Activated T-helper 2 cell treated with anti-CD3 and anti-CD28 coated beads, Interferon-gamma antibody, Interleukin-2, Interleukin-4, amounts not matched to agents 10 μg/mL and 5 μg/mL and 100 μg/mL, durations not matched to agents 14 hours and 24 hours and 36 hours (primary cell): Measurements from ENCODE around the gene DGKZ. TPM values are rescaled to one million over a fixed set of nuclear protein-coding genes. Genes with fewer than 3 reads are reported as not detected.

Experiments
- DNase-seq: peaks from one replicate; pipeline ENCODE4 v3.0.0; 2021; ENCODE audit warnings: low spot score
- H3K27ac Mint-ChIP-seq: one replicate; pipeline ENCODE4 v1.8.0; 2021; ENCODE audit warnings: mixed read lengths
- H3K27me3 Mint-ChIP-seq: one replicate; pipeline ENCODE4 v1.8.0; 2021; ENCODE audit warnings: low read depth, mixed read lengths
- H3K36me3 Mint-ChIP-seq: one replicate; pipeline ENCODE4 v1.8.0; 2021; ENCODE audit warnings: low read depth, mixed read lengths
- H3K4me1 Mint-ChIP-seq: one replicate; pipeline ENCODE4 v1.8.0; 2021; ENCODE audit warnings: low read depth, mixed read lengths
- H3K4me3 Mint-ChIP-seq: one replicate; pipeline ENCODE4 v1.8.0; 2021; ENCODE audit warnings: low read depth, mild to moderate bottlenecking, moderate library complexity, mixed read lengths
- H3K9me3 Mint-ChIP-seq: one replicate; pipeline ENCODE4 v1.8.0; 2021; ENCODE audit warnings: mixed read lengths
- intact Hi-C: fragments of 100-400 bp; cut with micrococcal nuclease; formaldehyde crosslinking; loops from one replicate; pipeline ENCODE4 v1.15.1; 2023
- total RNA-seq: library from RNA; stranded (reverse); gene quantifications from 2 replicates; pipeline ENCODE4 v1.2.3, GENCODE V29; 2022

Gene DGKZ
- total RNA-seq, 1 donor from 2014 or later, result 86.1 TPM

DNA sequence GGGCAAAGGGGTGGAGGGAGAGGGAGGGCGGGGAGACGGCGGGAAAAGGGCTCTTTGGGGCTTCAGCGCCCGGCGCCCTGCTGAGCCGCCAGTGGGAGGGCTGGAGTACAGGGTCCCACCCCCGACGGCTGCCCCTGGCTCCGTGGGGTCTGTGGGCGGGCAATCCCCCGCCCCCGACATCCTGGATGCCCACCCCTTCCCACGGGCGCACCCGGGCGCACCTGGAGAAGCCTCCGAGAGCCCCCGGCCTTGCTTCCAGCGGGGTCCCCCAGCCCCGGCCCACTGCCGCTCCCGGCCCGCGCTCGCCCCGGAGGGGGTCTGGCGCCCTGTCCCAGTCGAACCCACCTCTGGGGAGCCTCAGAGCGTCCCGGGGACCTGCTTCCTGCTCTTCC is 43.9 kb downstream of the DGKZ start:
- no peaks in the 10 kb centered on the region for H3K9me3 Mint-ChIP-seq
- peaks cover 18% of the 10 kb centered on the region for H3K4me1 Mint-ChIP-seq
- no peaks in the 10 kb centered on the region for H3K36me3 Mint-ChIP-seq
- H3K27me3 Mint-ChIP-seq, result peaks cover 56% of the 10 kb centered on the region
- intact Hi-C loops, result no loop called here
- no peak for DNase-seq
- H3K27ac Mint-ChIP-seq, result no peak overlapping the region
- no peak overlapping the region for H3K4me3 Mint-ChIP-seq

DNA sequence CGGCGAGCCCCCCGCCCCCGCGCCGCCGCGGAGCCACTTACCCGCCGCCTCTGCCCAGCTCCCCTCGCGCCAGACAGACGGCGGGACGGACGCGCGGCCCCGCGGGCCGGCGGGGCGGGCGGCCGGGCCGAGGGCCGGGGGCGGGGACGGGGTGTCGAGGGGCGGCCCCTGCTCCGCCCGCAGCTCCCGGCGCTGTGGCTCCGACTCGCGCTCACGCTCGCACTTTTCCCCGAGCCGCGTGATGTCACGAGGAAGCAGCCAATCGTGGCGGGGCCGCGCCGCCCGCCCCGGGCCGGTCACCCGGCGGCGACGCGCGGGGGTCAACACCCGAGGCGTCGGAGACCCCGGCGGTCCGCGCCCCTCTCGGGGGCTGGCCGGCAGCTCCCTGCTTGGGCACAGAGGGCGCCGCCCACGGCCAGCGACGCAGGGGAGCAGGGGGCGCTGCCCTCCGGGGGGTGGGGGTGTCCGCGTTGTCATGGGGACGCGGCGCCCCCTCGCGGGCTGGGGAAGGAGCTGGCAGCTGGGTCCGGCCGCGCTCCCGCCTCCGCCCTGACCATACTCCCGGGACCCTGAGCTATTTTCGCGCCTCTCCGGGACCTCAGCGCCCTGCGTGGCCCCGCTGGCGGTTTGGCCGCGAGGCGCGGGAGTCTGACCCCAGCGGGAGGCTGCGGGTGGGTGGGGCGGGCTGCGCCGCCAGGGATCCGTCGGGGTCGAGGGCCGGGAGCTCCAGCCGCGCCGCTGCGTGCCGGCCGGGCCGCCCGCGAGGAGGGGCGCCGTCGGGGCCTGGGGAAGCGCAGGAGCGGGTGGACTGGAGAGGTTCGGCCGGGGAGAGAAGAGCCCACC is 44.5 kb downstream of the DGKZ start, which contains the start of gene CHRM4:
TSS of gene CHRM4 (minus strand) at position 199 of the 843 bp plus-strand sequence. CDS start 5,219 bp downstream, outside the sequence.
- Mint-ChIP-seq H3K4me1 (peaks cover 16% of the 10 kb centered on the region), H3K27ac (no peak within 1 kb of the TSS), H3K36me3 (no peaks in the 10 kb centered on the region), H3K27me3 (peaks cover 50% of the 10 kb centered on the region), H3K9me3 (no peaks in the 10 kb centered on the region), H3K4me3 (peak within 1 kb of the TSS; percentile 71)
- no peak for DNase-seq
- intact Hi-C loops, result no loop called here

DNA sequence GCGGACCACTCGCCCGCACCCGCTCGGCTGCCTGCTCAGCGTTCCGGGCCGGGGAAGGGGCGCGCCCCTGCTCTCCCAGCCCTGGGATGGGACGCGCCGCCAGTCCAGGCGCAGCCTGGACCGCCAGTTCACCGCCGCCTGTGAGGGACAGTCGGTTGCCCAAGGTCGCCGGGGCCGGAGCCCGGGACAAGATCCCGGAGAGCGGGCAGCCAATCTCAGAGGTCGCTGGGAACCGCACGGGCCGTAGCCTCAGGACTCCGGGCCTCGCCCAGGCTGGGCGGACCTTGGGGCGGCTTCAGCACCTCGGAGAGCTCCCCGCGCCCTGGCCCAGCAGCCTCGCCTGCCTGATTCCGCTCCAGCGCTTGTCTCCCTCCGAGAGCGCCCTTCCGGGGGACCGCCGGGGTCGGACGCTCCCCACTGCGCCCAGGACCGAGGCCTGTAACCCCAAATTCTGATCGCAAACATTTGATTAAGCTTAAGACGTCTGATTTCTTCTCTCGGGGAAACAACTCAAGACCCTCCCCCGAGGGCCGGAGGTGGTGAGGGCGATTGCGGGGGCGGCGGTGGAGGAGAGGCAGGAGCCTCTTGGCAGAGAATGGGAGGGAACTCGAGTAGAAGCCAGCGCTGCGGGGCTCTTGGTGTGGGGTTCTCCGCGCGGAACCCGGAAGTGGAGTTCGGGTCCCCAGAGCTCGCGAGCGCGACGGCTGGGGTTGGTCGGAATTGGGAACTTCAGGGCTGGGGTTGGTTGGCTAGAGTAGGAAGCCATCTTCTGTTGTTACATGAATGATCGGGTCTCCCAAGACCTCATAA is 45.4 kb downstream of the DGKZ start:
- peak overlapping the region; percentile 71 for H3K4me3 Mint-ChIP-seq
- H3K27me3 Mint-ChIP-seq, result peaks cover 43% of the 10 kb centered on the region
- peak; percentile 77 for DNase-seq
- intact Hi-C loops, result no loop called here
- no peaks in the 10 kb centered on the region for H3K9me3 Mint-ChIP-seq
- no peaks in the 10 kb centered on the region for H3K36me3 Mint-ChIP-seq
- H3K27ac Mint-ChIP-seq, result no peak overlapping the region
- H3K4me1 Mint-ChIP-seq, result peaks cover 15% of the 10 kb centered on the region

GRCh38 chr11:46393231-46393616 is 46.0 kb downstream of the DGKZ start:
- Mint-ChIP-seq H3K9me3 (no peaks in the 10 kb centered on the region), H3K4me3 (peak overlapping the region; percentile 71), H3K27me3 (peaks cover 39% of the 10 kb centered on the region), H3K4me1 (peaks cover 11% of the 10 kb centered on the region), H3K36me3 (no peaks in the 10 kb centered on the region), H3K27ac (no peak overlapping the region)
- intact Hi-C loops, result no loop called here
- no peak for DNase-seq

DNA sequence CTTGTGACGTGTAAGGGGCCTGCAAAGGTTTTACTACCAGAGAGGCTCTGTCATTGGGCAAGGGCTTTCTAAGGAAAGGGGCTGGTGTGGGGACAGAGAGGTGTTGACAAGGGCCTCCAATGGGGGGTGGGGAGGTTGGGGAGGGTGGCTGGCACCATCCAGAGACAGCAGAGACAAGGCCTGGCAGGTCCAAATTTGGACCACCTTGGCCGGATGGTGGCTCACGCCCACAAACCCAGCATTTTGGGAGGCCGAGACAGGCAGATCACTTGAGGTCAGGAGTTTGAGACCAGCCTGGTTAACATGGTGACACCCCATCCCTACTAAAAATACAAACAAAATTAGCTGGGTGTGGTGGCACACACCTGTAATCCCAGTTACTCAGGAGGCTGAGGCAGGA is 46.5 kb downstream of the DGKZ start:
- intact Hi-C loops, result no loop called here
- DNase-seq, result no peak
- peaks cover 9% of the 10 kb centered on the region for H3K4me1 Mint-ChIP-seq
- H3K36me3 Mint-ChIP-seq, result no peaks in the 10 kb centered on the region
- H3K4me3 Mint-ChIP-seq, result no peak overlapping the region
- no peaks in the 10 kb centered on the region for H3K9me3 Mint-ChIP-seq
- no peak overlapping the region for H3K27ac Mint-ChIP-seq
- peaks cover 34% of the 10 kb centered on the region for H3K27me3 Mint-ChIP-seq

GRCh38 chr11:46397526-46397925 is 50.3 kb downstream of the DGKZ start:
- Mint-ChIP-seq H3K36me3 (peaks cover 1% of the 10 kb centered on the region), H3K4me3 (no peak overlapping the region), H3K9me3 (no peaks in the 10 kb centered on the region), H3K27ac (no peak overlapping the region), H3K4me1 (peaks cover 7% of the 10 kb centered on the region), H3K27me3 (peaks cover 13% of the 10 kb centered on the region)
- intact Hi-C loops, result no loop called here
- no peak for DNase-seq

- Mint-ChIP-seq H3K36me3 (peaks cover 19% of the 10 kb centered on the region), H3K9me3 (no peaks in the 10 kb centered on the region)
Observed at GRCh38 chr11:46402957-46403902, 56.0 kb downstream of the DGKZ start.

GRCh38 chr11:46404476-46405017 is 57.3 kb downstream of the DGKZ start:
- intact Hi-C loops, result no loop called here
- H3K36me3 Mint-ChIP-seq, result peaks cover 22% of the 10 kb centered on the region
- H3K4me1 Mint-ChIP-seq, result no peaks in the 10 kb centered on the region
- H3K27me3 Mint-ChIP-seq, result no peaks in the 10 kb centered on the region
- H3K4me3 Mint-ChIP-seq, result no peak overlapping the region
- H3K9me3 Mint-ChIP-seq, result no peaks in the 10 kb centered on the region
- no peak overlapping the region for H3K27ac Mint-ChIP-seq
- no peak for DNase-seq

More at GRCh38 chr11:46402957-46403902, 56.0 kb downstream of the DGKZ start:
- intact Hi-C loops, result no loop called here
- no peak overlapping the region for H3K27ac Mint-ChIP-seq
- H3K27me3 Mint-ChIP-seq, result no peaks in the 10 kb centered on the region
- DNase-seq, result no peak
- H3K4me3 Mint-ChIP-seq, result no peak overlapping the region
- no peaks in the 10 kb centered on the region for H3K4me1 Mint-ChIP-seq

GRCh38 chr11:46407635-46408034 is 60.4 kb downstream of the DGKZ start:
- no peaks in the 10 kb centered on the region for H3K27me3 Mint-ChIP-seq
- no peak for DNase-seq
- H3K36me3 Mint-ChIP-seq, result peaks cover 27% of the 10 kb centered on the region
- H3K27ac Mint-ChIP-seq, result no peak overlapping the region
- H3K4me1 Mint-ChIP-seq, result no peaks in the 10 kb centered on the region
- H3K9me3 Mint-ChIP-seq, result no peaks in the 10 kb centered on the region
- intact Hi-C loops, result no loop called here
- no peak overlapping the region for H3K4me3 Mint-ChIP-seq

DNA sequence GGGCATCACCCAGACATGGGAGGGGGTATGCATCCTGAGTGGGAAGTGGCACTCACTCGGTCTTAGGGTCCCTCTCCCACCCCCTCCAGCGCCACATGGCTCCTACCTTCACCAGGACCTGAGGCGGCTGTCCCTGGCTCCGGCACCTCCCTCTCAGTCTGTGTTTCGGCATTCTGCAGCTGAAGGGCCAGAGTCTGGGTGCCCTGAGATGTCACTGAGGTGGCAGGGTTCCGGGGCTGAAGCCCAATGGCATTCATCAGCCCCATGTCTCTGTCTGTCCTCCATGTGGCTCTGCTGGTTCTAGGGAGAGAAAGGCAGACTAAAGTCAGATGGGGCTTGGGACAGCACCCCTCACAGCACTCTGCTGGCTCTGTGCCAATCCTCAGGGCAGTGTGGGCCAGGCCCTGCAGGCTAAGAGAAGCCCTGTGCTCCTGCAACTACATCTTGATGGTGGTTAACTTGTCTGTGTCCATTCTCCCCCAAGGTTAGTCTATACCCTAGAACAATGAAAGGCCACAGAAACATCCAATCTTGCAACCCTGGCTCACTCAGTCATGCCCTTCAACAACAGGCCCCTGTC is 61.2 kb downstream of the DGKZ start:
- no peaks in the 10 kb centered on the region for H3K4me1 Mint-ChIP-seq
- H3K9me3 Mint-ChIP-seq, result no peaks in the 10 kb centered on the region
- no peaks in the 10 kb centered on the region for H3K27me3 Mint-ChIP-seq
- H3K4me3 Mint-ChIP-seq, result no peak overlapping the region
- H3K27ac Mint-ChIP-seq, result no peak overlapping the region
- intact Hi-C loops, result no loop called here
- no peak for DNase-seq
- peaks cover 24% of the 10 kb centered on the region for H3K36me3 Mint-ChIP-seq

- Mint-ChIP-seq H3K27ac (no peak overlapping the region), H3K4me3 (no peak overlapping the region), H3K4me1 (no peaks in the 10 kb centered on the region), H3K9me3 (no peaks in the 10 kb centered on the region), H3K27me3 (no peaks in the 10 kb centered on the region), H3K36me3 (peaks cover 28% of the 10 kb centered on the region)
- intact Hi-C loops, result no loop called here
- DNase-seq, result no peak
Observed at GRCh38 chr11:46410021-46410420, 62.8 kb downstream of the DGKZ start.
